Subcutaneous adipose tissue (tissue), 4 donors: ENCODE results near the gene RETREG3. TPM values are rescaled to one million over a fixed set of nuclear protein-coding genes. Genes with fewer than 3 reads are reported as not detected.
"Not testable (repeated sequence)": the region's sequence is repeated elsewhere in the genome, so short reads cannot be mapped to it uniquely, and the experiment has no call there.

Experiments
- CTCF ChIP-seq: fragments of 450-650 bp; IDR thresholded peaks from one replicate; pipeline ENCODE4 v1.5.1; 2016; ENCODE audit warnings: low read depth, mild to moderate bottlenecking, control low read depth, antibody characterized with exemption, moderate library complexity
- total RNA-seq, 4 donors: library from RNA; depleted of rRNA; stranded (reverse); fragments of >200 nt; gene quantifications; one replicate each; pipeline ENCODE4 v1.1.0, GENCODE V29; 2016

Gene RETREG3
- total RNA-seq, 4 donors from 2014 or later, result 36.4 to 62.0 (median 57.4) TPM

- TF ChIP-seq CTCF, result no peak
Measured at GRCh38 chr17:42555122-42555622, 54.0 kb downstream of the RETREG3 start.

GRCh38 chr17:42554250-42555121, 54.7 kb downstream of the RETREG3 start:
- TF ChIP-seq CTCF, result no peak

- no peak for TF ChIP-seq CTCF
Measured at GRCh38 chr17:42553866-42554249, 55.3 kb downstream of the RETREG3 start.

- TF ChIP-seq CTCF, result no peak
Measured at GRCh38 chr17:42553161-42553818, 55.9 kb downstream of the RETREG3 start.

- not testable (repeated sequence) for TF ChIP-seq CTCF
Measured at GRCh38 chr17:42552736-42553135, 56.4 kb downstream of the RETREG3 start, which contains the start of gene HSD17B1. Gene HSD17B1 (plus strand): TSS chr17:42552923. CDS start chr17:42552934, 11 bp downstream.

- TF ChIP-seq CTCF, result no peak
Measured at GRCh38 chr17:42548993-42549755, 60.0 kb downstream of the RETREG3 start.
